ENCODE measurements around the gene COQ4.

DNA sequence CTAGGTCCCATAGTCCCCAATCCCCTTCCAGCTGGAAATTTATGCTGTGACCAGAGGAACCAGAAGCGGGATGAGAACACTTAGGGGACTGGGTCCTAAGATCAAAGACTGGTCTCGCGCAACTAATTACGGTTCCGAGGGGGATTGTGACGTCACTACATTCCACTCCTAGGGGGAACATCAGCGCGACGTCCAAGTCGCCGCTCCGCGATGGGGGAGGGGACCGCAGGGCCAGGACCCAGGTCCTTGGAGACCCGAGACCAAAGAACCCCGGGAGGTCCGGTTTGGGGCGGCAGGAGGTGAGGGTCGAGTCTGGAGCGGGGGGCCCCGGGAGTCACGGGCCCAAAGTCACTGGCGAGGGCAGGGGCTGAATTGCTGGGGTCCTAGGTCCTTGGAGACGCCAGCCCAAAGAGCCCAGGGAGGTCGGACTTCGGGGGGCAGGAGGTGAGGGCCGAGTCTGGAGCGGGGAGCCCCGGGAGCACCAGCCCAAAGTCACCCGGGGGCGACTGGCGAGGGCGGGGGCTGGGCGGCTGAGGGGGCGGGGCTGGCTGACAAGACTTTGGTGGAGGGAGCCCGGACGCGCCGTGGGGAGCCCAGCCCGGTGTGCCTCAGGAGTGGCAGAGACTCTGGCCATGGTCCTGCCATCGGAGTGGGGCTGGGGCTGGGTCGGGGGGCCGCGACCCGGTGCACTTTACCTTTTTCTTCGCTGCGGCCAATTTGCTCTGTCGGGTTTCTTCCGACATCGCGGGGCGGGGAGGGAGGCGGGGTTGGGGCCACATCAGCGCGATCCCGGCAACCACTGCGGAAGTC is 47.2 kb upstream of the COQ4 start, which contains the start of gene GOLGA2:
- TF ChIP-seq, protein P1, sequence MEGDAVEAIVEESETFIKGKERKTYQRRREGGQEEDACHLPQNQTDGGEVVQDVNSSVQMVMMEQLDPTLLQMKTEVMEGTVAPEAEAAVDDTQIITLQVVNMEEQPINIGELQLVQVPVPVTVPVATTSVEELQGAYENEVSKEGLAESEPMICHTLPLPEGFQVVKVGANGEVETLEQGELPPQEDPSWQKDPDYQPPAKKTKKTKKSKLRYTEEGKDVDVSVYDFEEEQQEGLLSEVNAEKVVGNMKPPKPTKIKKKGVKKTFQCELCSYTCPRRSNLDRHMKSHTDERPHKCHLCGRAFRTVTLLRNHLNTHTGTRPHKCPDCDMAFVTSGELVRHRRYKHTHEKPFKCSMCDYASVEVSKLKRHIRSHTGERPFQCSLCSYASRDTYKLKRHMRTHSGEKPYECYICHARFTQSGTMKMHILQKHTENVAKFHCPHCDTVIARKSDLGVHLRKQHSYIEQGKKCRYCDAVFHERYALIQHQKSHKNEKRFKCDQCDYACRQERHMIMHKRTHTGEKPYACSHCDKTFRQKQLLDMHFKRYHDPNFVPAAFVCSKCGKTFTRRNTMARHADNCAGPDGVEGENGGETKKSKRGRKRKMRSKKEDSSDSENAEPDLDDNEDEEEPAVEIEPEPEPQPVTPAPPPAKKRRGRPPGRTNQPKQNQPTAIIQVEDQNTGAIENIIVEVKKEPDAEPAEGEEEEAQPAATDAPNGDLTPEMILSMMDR (IDR thresholded peaks at IDR 0.05) = peak in 1 of 6 experiments; percentile 3
- no peak for TF ChIP-seq POLR2A (IDR thresholded peaks at IDR 0.05)

Data from esophagus squamous epithelium (tissue), 4 donors.